Measurements from ENCODE around the gene TNFRSF8.

DNA sequence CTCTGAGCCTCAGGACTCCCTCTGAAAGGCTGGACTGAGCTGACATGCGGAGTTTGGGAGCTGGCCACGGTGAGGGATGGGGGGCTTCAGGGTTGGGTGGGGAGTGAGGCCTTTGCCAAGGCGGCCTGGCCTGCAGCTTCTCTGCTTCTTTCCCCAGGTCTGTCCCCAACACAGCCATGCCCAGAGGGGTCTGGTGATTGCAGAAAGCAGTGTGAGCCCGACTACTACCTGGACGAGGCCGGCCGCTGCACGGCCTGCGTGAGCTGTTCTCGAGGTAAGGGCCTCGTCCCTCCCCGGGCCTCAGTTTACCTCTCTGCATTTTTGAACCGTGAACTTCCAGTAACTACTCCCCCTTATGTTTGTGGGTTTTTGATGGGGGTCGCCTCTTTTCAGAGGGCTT is 48.6 kb downstream of the TNFRSF8 start:
- TF ChIP-seq, protein P1, sequence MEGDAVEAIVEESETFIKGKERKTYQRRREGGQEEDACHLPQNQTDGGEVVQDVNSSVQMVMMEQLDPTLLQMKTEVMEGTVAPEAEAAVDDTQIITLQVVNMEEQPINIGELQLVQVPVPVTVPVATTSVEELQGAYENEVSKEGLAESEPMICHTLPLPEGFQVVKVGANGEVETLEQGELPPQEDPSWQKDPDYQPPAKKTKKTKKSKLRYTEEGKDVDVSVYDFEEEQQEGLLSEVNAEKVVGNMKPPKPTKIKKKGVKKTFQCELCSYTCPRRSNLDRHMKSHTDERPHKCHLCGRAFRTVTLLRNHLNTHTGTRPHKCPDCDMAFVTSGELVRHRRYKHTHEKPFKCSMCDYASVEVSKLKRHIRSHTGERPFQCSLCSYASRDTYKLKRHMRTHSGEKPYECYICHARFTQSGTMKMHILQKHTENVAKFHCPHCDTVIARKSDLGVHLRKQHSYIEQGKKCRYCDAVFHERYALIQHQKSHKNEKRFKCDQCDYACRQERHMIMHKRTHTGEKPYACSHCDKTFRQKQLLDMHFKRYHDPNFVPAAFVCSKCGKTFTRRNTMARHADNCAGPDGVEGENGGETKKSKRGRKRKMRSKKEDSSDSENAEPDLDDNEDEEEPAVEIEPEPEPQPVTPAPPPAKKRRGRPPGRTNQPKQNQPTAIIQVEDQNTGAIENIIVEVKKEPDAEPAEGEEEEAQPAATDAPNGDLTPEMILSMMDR (IDR thresholded peaks at IDR 0.05; ENCODE audit: poor library complexity): no peak
- TF ChIP-seq EZH2 (IDR thresholded peaks at IDR 0.05; ENCODE audit: borderline replicate concordance) (no peak), EZH2phosphoT487 (IDR thresholded peaks at IDR 0.05; ENCODE audit: low read depth, severe bottlenecking, unreplicated experiment) (no peak)

All from hepatocyte (in vitro differentiated cells).